Measurements from ENCODE around the gene CD69. TPM values are rescaled to one million over a fixed set of nuclear protein-coding genes. Genes with fewer than 3 reads are reported as not detected.
A peak's percentile ranks its signal among the peaks of the same experiment; 100 is the strongest.

CD69 gene
- total RNA-seq, 1 donor from 2014 or later = 72.2 TPM

DNA sequence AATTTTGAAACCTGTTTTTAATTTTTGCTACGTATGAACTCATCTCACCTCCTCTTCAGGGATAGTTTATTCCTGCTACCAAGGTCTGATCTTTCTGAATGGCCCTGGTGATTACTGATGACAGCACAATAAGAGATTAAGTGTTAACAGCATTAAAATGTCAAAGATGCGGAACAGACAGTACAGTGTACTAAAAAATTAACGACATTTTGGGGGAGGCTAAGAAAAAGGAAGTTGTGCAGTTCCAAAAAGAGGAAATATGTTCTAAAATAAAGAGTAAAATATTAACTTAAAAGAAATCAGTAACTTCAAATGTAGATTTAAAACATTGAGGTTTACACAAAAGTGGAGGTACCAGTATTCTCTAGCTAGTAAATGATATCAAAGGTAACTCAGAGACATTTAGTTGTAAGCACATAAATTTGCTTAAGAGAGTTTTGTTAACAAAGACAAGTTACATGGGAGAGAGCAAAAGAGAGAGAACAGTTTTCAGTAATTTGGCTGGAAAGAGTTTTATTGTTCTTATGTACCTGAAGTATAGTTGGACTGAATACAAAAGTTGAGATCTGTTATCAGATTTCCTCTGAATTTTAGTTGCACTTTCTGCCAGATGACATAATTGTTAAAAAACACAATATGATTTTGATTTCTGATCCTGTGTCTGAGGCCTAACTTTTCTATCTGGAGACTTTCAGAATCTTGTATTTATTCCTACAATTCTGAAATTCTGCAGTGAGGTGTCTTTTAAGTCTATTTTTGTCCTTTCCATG lies 23.6 kb downstream of the CD69 start:
- intact Hi-C loops (cut with micrococcal nuclease) = loop anchor here (10.0 kb wide), 2 partner anchors 402 to 492 kb away; no protein-coding TSS in a partner anchor
- H3K4me1 Mint-ChIP-seq (ENCODE audit: low read depth) = peaks cover 68% of the 10 kb centered on the region
- peak overlapping the region; percentile 35 for H3K4me3 Mint-ChIP-seq (ENCODE audit: low read depth)
- H3K36me3 Mint-ChIP-seq (ENCODE audit: low read depth) = peaks cover 23% of the 10 kb centered on the region
- peaks cover 8% of the 10 kb centered on the region for H3K9me3 Mint-ChIP-seq
- peak overlapping the region; percentile 85 for H3K27ac Mint-ChIP-seq
- H3K27me3 Mint-ChIP-seq (ENCODE audit: low read depth) = no peaks in the 10 kb centered on the region
- DNase-seq (ENCODE audit: low spot score) = no peak

DNA sequence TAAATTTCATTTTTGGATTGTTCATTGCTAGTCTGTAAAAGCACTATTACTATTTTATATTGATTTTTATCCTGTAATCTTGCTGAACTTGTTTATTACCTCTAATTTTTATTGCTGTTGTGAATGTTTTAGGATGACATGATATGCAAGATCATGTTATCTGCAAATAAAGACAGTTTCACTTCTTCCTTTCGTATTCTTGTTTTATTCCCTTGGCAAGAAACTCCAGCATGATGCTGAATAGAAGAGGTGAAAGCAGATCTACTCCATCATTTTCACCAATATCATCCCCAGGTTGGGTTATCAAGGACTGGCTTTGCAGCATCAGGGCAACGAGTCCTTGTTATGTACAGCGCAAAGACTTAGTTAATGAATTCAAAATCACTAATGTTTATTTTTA lies 25.1 kb downstream of the CD69 start:
- Mint-ChIP-seq H3K4me1 (ENCODE audit: low read depth) (peaks cover 73% of the 10 kb centered on the region), H3K9me3 (peaks cover 6% of the 10 kb centered on the region), H3K4me3 (ENCODE audit: low read depth) (no peak overlapping the region), H3K27me3 (ENCODE audit: low read depth) (no peaks in the 10 kb centered on the region), H3K36me3 (ENCODE audit: low read depth) (peaks cover 28% of the 10 kb centered on the region), H3K27ac (no peak overlapping the region)
- no peak for DNase-seq (ENCODE audit: low spot score)
- intact Hi-C loops (cut with micrococcal nuclease) = loop anchor here (10.0 kb wide), 2 partner anchors 401 to 491 kb away; no protein-coding TSS in a partner anchor

DNA sequence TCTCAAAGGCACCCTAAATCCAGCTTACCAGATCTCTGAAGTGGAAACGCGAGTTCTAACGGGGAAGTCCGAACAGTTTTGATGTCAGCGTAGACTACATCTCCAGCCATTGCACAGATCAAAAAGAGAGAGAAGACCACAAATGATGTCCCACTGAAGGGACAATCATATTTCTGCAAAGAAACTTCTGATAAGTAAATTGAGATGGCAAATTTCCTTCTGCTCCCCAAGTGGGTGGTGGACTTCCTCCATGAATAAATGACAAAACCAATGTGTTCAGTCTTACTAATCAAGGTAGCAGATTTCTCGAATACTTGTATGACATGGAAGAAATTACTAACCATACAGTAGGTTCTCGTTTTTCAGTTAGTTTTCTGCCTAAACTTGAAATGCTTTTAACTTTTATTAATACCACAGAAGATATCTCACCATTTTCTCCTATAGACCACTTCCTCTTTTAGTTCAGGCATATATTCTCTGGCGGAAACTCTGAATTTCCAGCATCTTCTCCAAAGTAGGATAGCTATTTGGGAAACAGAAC lies 27.7 kb downstream of the CD69 start, which contains the start of gene CLECL1:
TSS of gene CLECL1 (minus strand) at position 177 of the 541 bp plus-strand sequence.
- Mint-ChIP-seq H3K4me3 (ENCODE audit: low read depth) (peak within 1 kb of the TSS; percentile 89), H3K36me3 (ENCODE audit: low read depth) (peaks cover 23% of the 10 kb centered on the region), H3K4me1 (ENCODE audit: low read depth) (peaks cover 73% of the 10 kb centered on the region), H3K27me3 (ENCODE audit: low read depth) (no peaks in the 10 kb centered on the region), H3K9me3 (no peaks in the 10 kb centered on the region), H3K27ac (peak within 1 kb of the TSS; percentile 93)
- no peak for DNase-seq (ENCODE audit: low spot score)
- intact Hi-C loops (cut with micrococcal nuclease) = loop anchor here (1.0 to 10.0 kb wide), 7 partner anchors 8 to 488 kb away; partner anchors contain the start of gene CD69

DNA sequence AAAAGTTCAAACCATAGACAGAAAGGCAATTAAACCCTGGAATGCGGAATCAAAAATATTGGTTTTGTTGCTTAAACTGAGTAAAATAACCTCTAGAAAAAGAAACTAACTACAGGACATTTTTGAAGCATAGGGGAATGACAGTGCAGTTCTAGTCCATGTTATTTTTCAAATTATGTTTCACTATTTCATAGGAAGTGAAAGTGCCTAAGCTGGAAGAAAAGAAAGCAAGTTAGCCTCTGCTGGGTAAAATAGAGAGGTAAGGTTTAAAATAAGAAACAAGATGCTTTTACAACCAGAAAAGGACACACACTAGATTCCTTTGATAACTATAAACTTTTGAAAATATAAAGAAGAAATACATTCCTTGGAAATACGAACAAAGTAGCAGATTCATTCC lies 28.9 kb downstream of the CD69 start:
- DNase-seq (ENCODE audit: low spot score) = no peak
- intact Hi-C loops (cut with micrococcal nuclease) = loop anchor here (2.0 to 10.0 kb wide), 5 partner anchors 29 to 487 kb away; partner anchors contain the start of gene CD69
- H3K9me3 Mint-ChIP-seq = no peaks in the 10 kb centered on the region
- peaks cover 65% of the 10 kb centered on the region for H3K4me1 Mint-ChIP-seq (ENCODE audit: low read depth)
- no peaks in the 10 kb centered on the region for H3K27me3 Mint-ChIP-seq (ENCODE audit: low read depth)
- H3K36me3 Mint-ChIP-seq (ENCODE audit: low read depth) = peaks cover 26% of the 10 kb centered on the region
- peak overlapping the region; percentile 89 for H3K4me3 Mint-ChIP-seq (ENCODE audit: low read depth)
- peak overlapping the region; percentile 93 for H3K27ac Mint-ChIP-seq

DNA sequence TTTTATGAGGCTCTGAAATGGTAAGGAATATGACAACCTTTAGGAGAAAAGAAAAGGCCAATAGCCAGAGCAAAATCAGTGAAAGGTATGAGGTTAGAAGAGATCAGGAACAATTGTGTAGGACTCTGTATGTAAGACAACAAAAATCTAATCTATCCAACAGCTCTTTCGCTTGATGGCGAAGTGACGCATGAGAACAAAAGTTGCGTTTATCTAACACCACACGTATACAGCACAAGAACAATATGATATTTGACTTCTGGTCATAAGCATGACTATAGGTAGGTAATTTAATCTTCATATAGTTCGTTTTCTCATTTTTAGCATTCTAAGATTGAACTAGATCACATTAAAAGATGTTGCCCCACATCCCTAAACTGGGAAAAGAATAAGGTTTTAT lies 29.3 kb downstream of the CD69 start:
- no peak for DNase-seq (ENCODE audit: low spot score)
- H3K27me3 Mint-ChIP-seq (ENCODE audit: low read depth) = no peaks in the 10 kb centered on the region
- intact Hi-C loops (cut with micrococcal nuclease) = loop anchor here (5.0 to 10.0 kb wide), 3 partner anchors 34 to 487 kb away; no protein-coding TSS in a partner anchor
- no peaks in the 10 kb centered on the region for H3K9me3 Mint-ChIP-seq
- H3K27ac Mint-ChIP-seq = peak overlapping the region; percentile 93
- H3K4me3 Mint-ChIP-seq (ENCODE audit: low read depth) = peak overlapping the region; percentile 89
- peaks cover 28% of the 10 kb centered on the region for H3K36me3 Mint-ChIP-seq (ENCODE audit: low read depth)
- peaks cover 63% of the 10 kb centered on the region for H3K4me1 Mint-ChIP-seq (ENCODE audit: low read depth)

DNA sequence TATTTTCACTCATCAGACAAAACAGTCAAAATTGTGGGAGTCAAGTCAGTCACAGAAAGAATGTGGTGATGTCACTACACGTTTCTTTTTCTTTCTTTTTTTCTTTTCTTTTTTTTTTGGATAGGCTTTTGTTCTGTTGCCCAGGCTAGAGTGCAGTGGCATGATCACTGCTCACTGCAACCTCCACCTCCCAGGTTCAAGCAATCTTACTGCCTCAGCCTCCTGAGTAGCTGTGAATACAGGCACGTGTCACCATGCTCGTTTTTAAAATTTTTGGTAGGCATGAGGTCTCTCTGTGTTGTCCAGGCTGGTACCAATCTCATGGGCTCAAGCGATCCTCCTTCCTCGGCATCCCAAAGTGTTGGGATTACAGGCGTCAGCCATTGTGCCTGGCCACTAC lies 30.1 kb downstream of the CD69 start:
- H3K4me3 Mint-ChIP-seq (ENCODE audit: low read depth) = peak overlapping the region; percentile 89
- no peak for DNase-seq (ENCODE audit: low spot score)
- H3K36me3 Mint-ChIP-seq (ENCODE audit: low read depth) = peaks cover 32% of the 10 kb centered on the region
- H3K4me1 Mint-ChIP-seq (ENCODE audit: low read depth) = peaks cover 66% of the 10 kb centered on the region
- intact Hi-C loops (cut with micrococcal nuclease) = loop anchor here (5.0 to 10.0 kb wide), 3 partner anchors 33 to 486 kb away; no protein-coding TSS in a partner anchor
- no peaks in the 10 kb centered on the region for H3K9me3 Mint-ChIP-seq
- H3K27me3 Mint-ChIP-seq (ENCODE audit: low read depth) = no peaks in the 10 kb centered on the region
- H3K27ac Mint-ChIP-seq = peak overlapping the region; percentile 93

DNA sequence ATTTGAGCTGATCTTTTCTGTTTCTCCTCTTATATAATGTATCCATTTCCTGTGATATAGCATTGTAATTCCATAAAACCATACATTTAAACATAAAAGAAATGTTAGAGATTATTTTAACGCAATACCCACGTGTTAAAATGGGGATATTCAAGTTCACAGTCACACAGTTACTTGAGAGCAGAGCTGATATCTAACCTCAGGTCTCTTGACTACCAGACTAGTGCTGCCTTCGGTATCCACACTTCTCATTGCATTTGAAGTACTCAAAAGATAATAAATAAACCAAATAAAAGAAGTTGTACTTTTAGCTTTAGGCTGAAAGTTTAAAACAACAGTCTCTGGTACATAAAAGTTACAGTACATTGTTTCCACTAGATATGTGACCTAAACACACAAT lies 30.7 kb downstream of the CD69 start:
- intact Hi-C loops (cut with micrococcal nuclease) = loop anchor here (5.0 to 10.0 kb wide), 3 partner anchors 33 to 485 kb away; no protein-coding TSS in a partner anchor
- peaks cover 32% of the 10 kb centered on the region for H3K36me3 Mint-ChIP-seq (ENCODE audit: low read depth)
- no peaks in the 10 kb centered on the region for H3K27me3 Mint-ChIP-seq (ENCODE audit: low read depth)
- no peaks in the 10 kb centered on the region for H3K9me3 Mint-ChIP-seq
- peaks cover 67% of the 10 kb centered on the region for H3K4me1 Mint-ChIP-seq (ENCODE audit: low read depth)
- no peak for DNase-seq (ENCODE audit: low spot score)
- peak overlapping the region; percentile 51 for H3K4me3 Mint-ChIP-seq (ENCODE audit: low read depth)
- no peak overlapping the region for H3K27ac Mint-ChIP-seq

DNA sequence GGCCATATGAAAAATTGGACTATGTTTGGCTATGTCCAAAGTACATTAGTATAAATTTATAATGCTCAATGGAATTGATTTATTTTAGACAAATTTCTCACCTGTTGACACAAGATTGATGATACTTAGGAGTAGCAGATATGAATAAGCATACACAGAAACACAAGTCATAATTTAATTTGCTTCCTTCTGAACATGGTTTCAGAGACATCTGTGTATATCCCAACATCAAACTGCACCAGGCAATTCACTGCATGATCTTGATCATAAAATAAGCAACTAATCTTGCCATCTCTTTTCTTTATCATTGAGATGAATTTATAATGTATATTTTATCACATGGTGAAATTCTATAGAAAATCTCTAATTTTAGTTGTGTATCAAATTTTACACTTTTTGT lies 31.6 kb downstream of the CD69 start:
- no peaks in the 10 kb centered on the region for H3K27me3 Mint-ChIP-seq (ENCODE audit: low read depth)
- peak overlapping the region; percentile 17 for H3K4me3 Mint-ChIP-seq (ENCODE audit: low read depth)
- DNase-seq (ENCODE audit: low spot score) = no peak
- H3K36me3 Mint-ChIP-seq (ENCODE audit: low read depth) = peaks cover 37% of the 10 kb centered on the region
- H3K9me3 Mint-ChIP-seq = no peaks in the 10 kb centered on the region
- no peak overlapping the region for H3K27ac Mint-ChIP-seq
- peaks cover 67% of the 10 kb centered on the region for H3K4me1 Mint-ChIP-seq (ENCODE audit: low read depth)
- intact Hi-C loops (cut with micrococcal nuclease) = no loop called here

DNA sequence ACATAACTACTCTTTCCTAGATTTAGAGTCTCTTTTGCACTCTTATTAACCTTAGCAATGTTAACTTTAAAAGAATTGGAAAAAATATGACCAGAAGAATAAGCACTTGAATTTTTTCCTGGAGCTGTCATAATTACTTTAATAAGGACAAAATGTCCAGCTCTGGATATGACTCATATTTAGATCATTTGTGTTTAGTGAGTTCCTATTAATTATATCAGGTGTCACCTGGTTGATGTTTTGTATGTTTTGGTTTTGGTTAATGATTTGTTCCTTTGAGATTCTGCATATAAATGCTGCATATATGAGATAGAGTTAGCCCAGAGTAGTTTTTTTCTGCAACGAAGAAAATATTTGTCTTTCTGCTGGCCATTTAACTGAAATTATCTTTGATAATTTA lies 32.9 kb downstream of the CD69 start:
- intact Hi-C loops (cut with micrococcal nuclease) = no loop called here
- peaks cover 44% of the 10 kb centered on the region for H3K36me3 Mint-ChIP-seq (ENCODE audit: low read depth)
- DNase-seq (ENCODE audit: low spot score) = no peak
- no peak overlapping the region for H3K27ac Mint-ChIP-seq
- H3K9me3 Mint-ChIP-seq = no peaks in the 10 kb centered on the region
- H3K4me1 Mint-ChIP-seq (ENCODE audit: low read depth) = peaks cover 63% of the 10 kb centered on the region
- H3K4me3 Mint-ChIP-seq (ENCODE audit: low read depth) = no peak overlapping the region
- H3K27me3 Mint-ChIP-seq (ENCODE audit: low read depth) = no peaks in the 10 kb centered on the region

DNA sequence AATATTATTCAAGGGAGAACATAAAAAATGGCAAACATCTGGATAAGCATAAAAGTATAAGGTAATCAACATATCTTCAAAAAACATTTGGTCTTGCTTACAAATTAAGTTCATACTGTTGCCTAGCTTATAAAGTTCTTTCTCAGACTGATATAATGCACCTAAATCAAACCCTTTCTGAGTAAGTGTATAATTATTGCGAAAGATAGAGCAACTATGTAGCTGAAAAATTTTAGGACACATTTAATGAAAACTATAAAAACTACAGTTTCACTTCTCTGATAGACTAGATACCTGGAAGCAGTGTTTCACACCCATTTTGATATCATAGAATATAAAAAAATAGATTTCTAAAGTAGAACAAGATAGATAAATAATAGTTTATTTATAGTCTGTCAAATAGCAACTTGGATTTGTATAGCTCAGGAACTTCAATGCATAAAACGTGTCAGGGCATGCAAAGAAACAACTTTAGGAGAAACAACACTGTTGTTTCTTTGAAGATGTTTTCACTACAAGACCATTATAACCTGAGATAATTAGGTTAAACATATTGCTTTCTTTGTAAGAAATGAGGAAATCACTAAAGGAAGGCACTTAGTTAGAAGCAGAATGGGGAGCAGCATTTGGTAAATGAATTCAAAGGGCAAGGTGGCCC lies 35.4 kb downstream of the CD69 start:
- H3K27me3 Mint-ChIP-seq (ENCODE audit: low read depth) = no peaks in the 10 kb centered on the region
- no peak for DNase-seq (ENCODE audit: low spot score)
- peaks cover 58% of the 10 kb centered on the region for H3K4me1 Mint-ChIP-seq (ENCODE audit: low read depth)
- H3K36me3 Mint-ChIP-seq (ENCODE audit: low read depth) = peaks cover 53% of the 10 kb centered on the region
- H3K9me3 Mint-ChIP-seq = no peaks in the 10 kb centered on the region
- no peak overlapping the region for H3K4me3 Mint-ChIP-seq (ENCODE audit: low read depth)
- intact Hi-C loops (cut with micrococcal nuclease) = no loop called here
- no peak overlapping the region for H3K27ac Mint-ChIP-seq

DNA sequence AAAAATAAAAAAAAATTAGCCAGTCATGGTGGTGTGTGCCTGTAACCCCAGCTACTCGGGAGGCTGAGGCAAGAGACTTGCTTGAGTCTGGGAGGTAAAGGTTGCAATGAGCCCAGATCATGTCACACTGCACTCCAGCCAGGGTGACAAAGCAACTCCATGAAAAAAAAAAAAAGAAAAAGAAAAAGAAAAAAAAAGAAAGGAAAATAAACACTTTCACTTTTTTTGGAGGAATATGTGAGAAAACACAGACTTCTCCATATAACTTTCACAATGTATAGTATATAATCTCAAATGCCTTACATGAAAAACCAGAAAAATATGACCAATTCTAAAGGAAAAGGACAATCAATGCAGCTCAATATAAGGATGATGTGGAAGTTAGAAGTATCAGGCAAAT lies 36.7 kb downstream of the CD69 start:
- Mint-ChIP-seq H3K4me3 (ENCODE audit: low read depth) (no peak overlapping the region), H3K4me1 (ENCODE audit: low read depth) (peaks cover 53% of the 10 kb centered on the region), H3K27me3 (ENCODE audit: low read depth) (no peaks in the 10 kb centered on the region), H3K9me3 (no peaks in the 10 kb centered on the region), H3K27ac (no peak overlapping the region), H3K36me3 (ENCODE audit: low read depth) (peaks cover 52% of the 10 kb centered on the region)
- DNase-seq (ENCODE audit: low spot score) = no peak
- intact Hi-C loops (cut with micrococcal nuclease) = no loop called here

DNA sequence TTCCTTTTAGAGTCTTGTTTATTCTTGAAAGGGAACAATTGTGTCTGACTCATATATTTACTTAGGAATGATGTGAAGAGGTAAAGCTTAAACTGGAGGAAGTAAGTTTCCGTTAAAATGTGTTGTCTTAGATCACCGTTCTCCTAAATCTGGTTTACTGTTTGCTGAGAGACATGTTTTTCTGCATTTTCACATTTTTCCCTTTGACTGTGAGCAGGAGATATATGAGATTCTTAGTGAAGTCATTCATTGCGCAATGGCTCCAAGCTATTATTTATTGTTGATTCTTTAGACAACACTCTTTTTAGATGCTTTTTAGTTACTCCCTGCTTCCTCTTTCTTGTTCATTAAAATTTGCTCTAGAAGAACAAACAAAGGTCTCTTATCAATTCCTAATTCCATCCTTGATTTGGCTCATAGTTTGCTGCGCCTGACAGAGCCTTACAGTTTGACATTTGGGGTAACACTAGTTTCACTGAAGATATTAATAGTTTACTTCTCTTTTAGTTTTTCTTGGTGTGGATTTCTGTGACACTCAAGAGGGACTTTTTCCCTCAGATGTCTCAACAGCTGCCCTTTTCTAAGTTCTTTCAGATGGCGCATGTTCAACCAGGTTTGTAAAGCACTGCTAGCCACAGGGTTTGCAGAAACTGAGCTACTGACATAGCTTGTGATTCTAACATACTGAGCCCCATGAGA lies 39.2 kb downstream of the CD69 start:
- no peak for DNase-seq (ENCODE audit: low spot score)
- no peaks in the 10 kb centered on the region for H3K9me3 Mint-ChIP-seq
- no peak overlapping the region for H3K4me3 Mint-ChIP-seq (ENCODE audit: low read depth)
- intact Hi-C loops (cut with micrococcal nuclease) = no loop called here
- no peaks in the 10 kb centered on the region for H3K27me3 Mint-ChIP-seq (ENCODE audit: low read depth)
- H3K27ac Mint-ChIP-seq = no peak overlapping the region
- peaks cover 46% of the 10 kb centered on the region for H3K4me1 Mint-ChIP-seq (ENCODE audit: low read depth)
- peaks cover 60% of the 10 kb centered on the region for H3K36me3 Mint-ChIP-seq (ENCODE audit: low read depth)
